HepG2 (cell line): ENCODE measurements around the gene GALNT15. TPM values are rescaled to one million over a fixed set of nuclear protein-coding genes. Genes with fewer than 3 reads are reported as not detected.

ENCODE experiments used
- ATAC-seq: fragments of 200-7000 bp; cut with Tn5 transposase; 3 replicates; pipeline ENCODE4 v1.9.1; 2020; ENCODE audit warnings: mild to moderate bottlenecking, moderate library complexity
- BruUV-seq: library from RNA; stranded (reverse); fragments of 400-500 nt; replicated peaks from 2 replicates; lab custom pipeline; 2021; lab: Mats Ljungman, UMichigan
- CTCF ChIA-PET: fragments of 300-600 bp; formaldehyde crosslinking; extraction: SDS; loops from one replicate; lab custom pipeline; 2021; ENCODE audit warnings: low total read pairs, inconsistent platforms, low intra/inter-chr PET ratio; lab: Yijun Ruan, JAX
- POLR2A ChIA-PET: fragments of 350-600 bp; sonication (Branson Sonifier 250); formaldehyde crosslinking; loops from one replicate; lab custom pipeline; 2020; ENCODE audit warnings: antibody characterized with exemption, inconsistent platforms; lab: Yijun Ruan, JAX
- DNase-seq: peaks from one replicate; pipeline ENCODE4 v3.0.0-alpha.2; 2015; ENCODE audit warnings: low spot score
- FAIRE-seq: peaks from 3 replicates; lab custom pipeline; 2011; peaks lifted over from hg19 to GRCh38; lab: Jason Lieb, UNC
- H2AFZ ChIP-seq: one replicate; pipeline ENCODE4 v1.6.1; 2011; ENCODE audit warnings: low read length, inconsistent platforms
- H3K27ac ChIP-seq: fragments of 300-600 bp; 3 replicates; pipeline ENCODE4 v1.8.0; 2011; ENCODE audit warnings: mixed run types, mild to moderate bottlenecking, mixed read lengths, low read length, inconsistent platforms; ENCODE audit not compliant: insufficient read depth; ENCODE audit errors: extremely low read length
- H3K27me3 ChIP-seq, 2 experiments: fragments of 200-600 bp in 1 of 2; 2 replicates in 1 of 2; 3 replicates in 1 of 2; pipeline versions ENCODE4 v1.6.0 to v1.8.0; 2011; ENCODE audit warnings: low read length in 2 of 2, mild to moderate bottlenecking in 2 of 2, moderate library complexity in 2 of 2, inconsistent platforms in 1 of 2; ENCODE audit not compliant: insufficient read depth in 2 of 2, control insufficient read depth in 1 of 2
- H3K36me3 ChIP-seq, 2 experiments: fragments of 200-600 bp in 1 of 2; replicated peaks in 1 of 2; 2 replicates in 1 of 2; 3 replicates in 1 of 2; pipeline versions ENCODE4 v1.5.1 to v1.8.0; 2011; ENCODE audit warnings: low read length in 2 of 2, inconsistent platforms in 1 of 2; ENCODE audit not compliant: insufficient read depth in 2 of 2, control insufficient read depth in 1 of 2
- H3K4me1 ChIP-seq: 2 replicates; pipeline ENCODE4 v1.5.1; 2012; ENCODE audit warnings: low read length, inconsistent platforms; ENCODE audit not compliant: insufficient read depth
- H3K4me2 ChIP-seq: 2 replicates; pipeline ENCODE4 v1.6.0; 2011; ENCODE audit warnings: low read depth, low read length, inconsistent platforms
- H3K4me3 ChIP-seq, 3 experiments: fragments of 200-600 bp in 1 of 3; sonication (generic), shearing (Covaris generic) in 1 of 3; replicated peaks in 1 of 3; 2 replicates each; pipeline ENCODE4 v1.5.1; 2011 to 2016; ENCODE audit warnings: low read length in 3 of 3, inconsistent platforms in 2 of 3, low read depth in 2 of 3, mild to moderate bottlenecking in 2 of 3, control low read depth in 1 of 3, mixed read lengths in 1 of 3; ENCODE audit not compliant: insufficient read depth in 1 of 3
- H3K79me2 ChIP-seq: one replicate; pipeline ENCODE4 v1.6.1; 2011; ENCODE audit warnings: low read length, inconsistent platforms; ENCODE audit not compliant: insufficient read depth
- H3K9ac ChIP-seq: 2 replicates; pipeline ENCODE4 v1.6.0; 2011; ENCODE audit warnings: mild to moderate bottlenecking, low read depth, low read length, inconsistent platforms; ENCODE audit not compliant: insufficient read depth
- H3K9me3 ChIP-seq: 2 replicates; pipeline ENCODE4 v1.5.1; 2012; ENCODE audit warnings: mild to moderate bottlenecking, low read length
- H4K20me1 ChIP-seq: 2 replicates; pipeline ENCODE4 v1.6.0; 2011; ENCODE audit warnings: inconsistent platforms, mild to moderate bottlenecking, low read length, moderate library complexity; ENCODE audit not compliant: insufficient read depth
- HDAC6 ChIP-seq: fragments of 200-600 bp; sonication (generic); IDR thresholded peaks from 2 replicates; pipeline ENCODE4 v1.7.0; 2017; ENCODE audit warnings: mild to moderate bottlenecking, antibody characterized with exemption, low read length, low read depth
- SIX1 ChIP-seq: sonication (generic); formaldehyde crosslinking; IDR thresholded peaks from 2 replicates; pipeline ENCODE4 v1.4.0; 2020; ENCODE audit warnings: missing genetic modification reagents, borderline replicate concordance
- SMAD1 ChIP-seq: sonication (generic); formaldehyde crosslinking; IDR thresholded peaks from 2 replicates; pipeline ENCODE4 v1.4.0; 2020; ENCODE audit warnings: missing genetic modification reagents, low read depth, mild to moderate bottlenecking, borderline replicate concordance
- SNRNP70 ChIP-seq: fragments of 200-400 bp; formaldehyde crosslinking; IDR thresholded peaks from 2 replicates; pipeline ENCODE4 v1.6.1; 2017; ENCODE audit warnings: mild to moderate bottlenecking, low read depth, low read length, moderate library complexity
- ZMYM3 ChIP-seq: sonication (generic); formaldehyde crosslinking; IDR thresholded peaks from 2 replicates; pipeline ENCODE4 v1.5.1; 2020; ENCODE audit warnings: mild to moderate bottlenecking, missing genetic modification reagents
- ZNF225 ChIP-seq: sonication (generic); formaldehyde crosslinking; IDR thresholded peaks from 2 replicates; pipeline ENCODE4 v1.4.0; 2020; ENCODE audit warnings: mild to moderate bottlenecking, missing genetic modification reagents
- ZNF232 ChIP-seq: sonication (generic); formaldehyde crosslinking; IDR thresholded peaks from 2 replicates; pipeline ENCODE4 v1.4.0; 2020; ENCODE audit warnings: missing genetic modification reagents, borderline replicate concordance
- ZNF3 ChIP-seq: IDR thresholded peaks from 2 replicates; pipeline ENCODE4 v1.7.0; 2017; ENCODE audit warnings: inconsistent platforms
- ZNF704 ChIP-seq: sonication (generic); formaldehyde crosslinking; IDR thresholded peaks from 2 replicates; pipeline ENCODE4 v1.8.1; 2023; ENCODE audit warnings: mild to moderate bottlenecking, inconsistent platforms, moderate library complexity, missing genetic modification reagents, borderline replicate concordance
- ZNF770 ChIP-seq: sonication (generic); formaldehyde crosslinking; IDR thresholded peaks from 2 replicates; pipeline ENCODE4 v1.5.0; 2020; ENCODE audit warnings: mild to moderate bottlenecking, missing genetic modification reagents
- WGBS: methylation state at CpG from one replicate; pipeline ENCODE4 v1.1.6; 2017; ENCODE audit warnings: low lambda C conversion rate; 5-methylcytosine and 5-hydroxymethylcytosine counted together
- in situ Hi-C: cut with HindIII; loops from 2 replicates; pipeline ENCODE4 v1.10.0; 2017; ENCODE audit warnings: low pct_unique_long_range_greater_than_20kb; ENCODE audit not compliant: extremely low pct_ligation_motif_present
- intact Hi-C: fragments of 100-400 bp; cut with micrococcal nuclease; formaldehyde crosslinking; loops from one replicate; pipeline ENCODE4 v1.10.0; 2022; ENCODE audit not compliant: unreplicated experiment
- polyA plus RNA-seq, 8 experiments: library from polyadenylated mRNA; depleted of rRNA in 3 of 8; stranded (reverse) in 7 of 8; unstranded in 1 of 8; fragments of >200 nt; fragmentation: Illumina TruSeq in 4 of 8; extraction: Trizol in 4 of 8; gene quantifications; 2 replicates each; pipeline versions ENCODE4 v1.2.1 to v1.2.3, GENCODE V29; 2011 to 2016; ENCODE audit warnings: low read depth in 4 of 8, missing spikeins in 1 of 8, mixed read lengths in 1 of 8; ENCODE audit not compliant: insufficient read depth in 1 of 8
- total RNA-seq, 5 experiments: library from RNA; depleted of rRNA; stranded (reverse); fragments of >200 nt; fragmentation: Illumina TruSeq; extraction: Trizol; gene quantifications; 2 replicates each; pipeline ENCODE4 v1.2.3, GENCODE V29; 2016; ENCODE audit warnings: low read depth in 1 of 5
- TF ChIP-seq, protein P1 (sequence below): IDR thresholded peaks from 2 replicates; pipeline ENCODE4 v1.6.1; 2016; ENCODE audit warnings: missing compliant biosample characterization, missing genetic modification reagents, borderline replicate concordance
- TF ChIP-seq, protein P2 (sequence below): conservative IDR thresholded peaks from 2 replicates; pipeline ENCODE4 v1.6.1; 2018; ENCODE audit warnings: missing genetic modification reagents
- TF ChIP-seq, protein P3 (sequence below): IDR thresholded peaks from 2 replicates; pipeline ENCODE4 v1.6.1; 2018; ENCODE audit warnings: missing genetic modification reagents

GALNT15 gene
- total and polyA plus RNA-seq, 2 of the 13 experiments (the other 11 are each of a cell fraction or from before 2014, with no cell fraction given): 0.02 to 0.04 TPM

DNA sequence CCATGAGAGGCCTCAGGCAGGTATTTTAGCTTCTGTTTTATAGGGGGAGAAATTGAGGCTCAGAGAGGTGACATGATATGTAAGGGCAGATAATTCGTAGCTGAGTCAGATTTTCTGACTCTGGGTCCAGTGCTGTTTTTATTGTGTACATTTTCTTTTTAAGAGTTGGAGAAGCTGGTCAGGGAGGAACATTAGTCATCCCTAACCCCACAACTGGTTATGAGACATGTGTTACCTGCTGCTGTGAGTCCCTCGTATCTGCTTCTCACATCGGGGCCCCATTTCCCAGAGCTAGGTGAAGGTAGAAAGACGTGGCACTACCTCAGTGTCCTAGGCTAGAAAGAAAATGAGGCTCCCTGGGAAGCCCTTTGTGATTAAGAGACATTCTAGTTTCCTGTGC, 28.6 kb downstream of the GALNT15 start:
- no peaks in the 10 kb centered on the region for H3K9me3 ChIP-seq
- peaks cover 4 to 17% of the 10 kb centered on the region in 2 experiments; a peak in 2 of 5 replicates for H3K27me3 ChIP-seq
- no peaks in the 10 kb centered on the region for H3K79me2 ChIP-seq
- H3K36me3 ChIP-seq: no peaks in the 10 kb centered on the region
- no peak for FAIRE-seq
- no peaks in the 10 kb centered on the region for H4K20me1 ChIP-seq
- POLR2A ChIA-PET: no interaction called here
- TF ChIP-seq ZNF3 (CRISPR knock-in tag) (no peak), SMAD1 (no peak), SIX1 (CRISPR knock-in tag) (no peak), ZNF770 (no peak), ZNF225 (CRISPR knock-in tag) (no peak), SNRNP70 (no peak), ZNF704 (no peak), ZNF232 (CRISPR knock-in tag) (no peak), HDAC6 (no peak), ZMYM3 (no peak)
- TF ChIP-seq, protein P1, sequence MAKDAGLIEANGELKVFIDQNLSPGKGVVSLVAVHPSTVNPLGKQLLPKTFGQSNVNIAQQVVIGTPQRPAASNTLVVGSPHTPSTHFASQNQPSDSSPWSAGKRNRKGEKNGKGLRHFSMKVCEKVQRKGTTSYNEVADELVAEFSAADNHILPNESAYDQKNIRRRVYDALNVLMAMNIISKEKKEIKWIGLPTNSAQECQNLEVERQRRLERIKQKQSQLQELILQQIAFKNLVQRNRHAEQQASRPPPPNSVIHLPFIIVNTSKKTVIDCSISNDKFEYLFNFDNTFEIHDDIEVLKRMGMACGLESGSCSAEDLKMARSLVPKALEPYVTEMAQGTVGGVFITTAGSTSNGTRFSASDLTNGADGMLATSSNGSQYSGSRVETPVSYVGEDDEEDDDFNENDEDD (CRISPR knock-in tag): no peak
- TF ChIP-seq, protein P2, sequence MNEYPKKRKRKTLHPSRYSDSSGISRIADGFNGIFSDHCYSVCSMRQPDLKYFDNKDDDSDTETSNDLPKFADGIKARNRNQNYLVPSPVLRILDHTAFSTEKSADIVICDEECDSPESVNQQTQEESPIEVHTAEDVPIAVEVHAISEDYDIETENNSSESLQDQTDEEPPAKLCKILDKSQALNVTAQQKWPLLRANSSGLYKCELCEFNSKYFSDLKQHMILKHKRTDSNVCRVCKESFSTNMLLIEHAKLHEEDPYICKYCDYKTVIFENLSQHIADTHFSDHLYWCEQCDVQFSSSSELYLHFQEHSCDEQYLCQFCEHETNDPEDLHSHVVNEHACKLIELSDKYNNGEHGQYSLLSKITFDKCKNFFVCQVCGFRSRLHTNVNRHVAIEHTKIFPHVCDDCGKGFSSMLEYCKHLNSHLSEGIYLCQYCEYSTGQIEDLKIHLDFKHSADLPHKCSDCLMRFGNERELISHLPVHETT (CRISPR knock-in tag): no peak
- TF ChIP-seq, protein P3, sequence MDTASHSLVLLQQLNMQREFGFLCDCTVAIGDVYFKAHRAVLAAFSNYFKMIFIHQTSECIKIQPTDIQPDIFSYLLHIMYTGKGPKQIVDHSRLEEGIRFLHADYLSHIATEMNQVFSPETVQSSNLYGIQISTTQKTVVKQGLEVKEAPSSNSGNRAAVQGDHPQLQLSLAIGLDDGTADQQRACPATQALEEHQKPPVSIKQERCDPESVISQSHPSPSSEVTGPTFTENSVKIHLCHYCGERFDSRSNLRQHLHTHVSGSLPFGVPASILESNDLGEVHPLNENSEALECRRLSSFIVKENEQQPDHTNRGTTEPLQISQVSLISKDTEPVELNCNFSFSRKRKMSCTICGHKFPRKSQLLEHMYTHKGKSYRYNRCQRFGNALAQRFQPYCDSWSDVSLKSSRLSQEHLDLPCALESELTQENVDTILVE: no peak
- TF ChIP-seq, all 625 proteins: peak for 0
- ATAC-seq (no peak), DNase-seq (no peak)
- Histone ChIP-seq H2AFZ (no peak overlapping the region), H3K4me1 (no peaks in the 10 kb centered on the region), H3K27ac (no peak overlapping the region), H3K4me2 (no peak overlapping the region), H3K4me3 (no peak overlapping the region), H3K9ac (no peak overlapping the region)
- BruUV-seq: no TSS peak
- CTCF ChIA-PET: no interaction called here
- intact Hi-C loops (no loop called here), in situ Hi-C loops (no loop called here)
- WGBS: 14% methylated on average over 4 of the region's 4 CpGs
